ENCODE data around the gene ITM2C. TPM values are rescaled to one million over a fixed set of nuclear protein-coding genes. Genes with fewer than 3 reads are reported as not detected.

The ITM2C gene
- polyA plus RNA-seq, 1 donor (not counting 4 experiments of a cell fraction or from before 2014, with no cell fraction given), result 55.0 TPM

- dilution Hi-C loops (cut with MboI; ENCODE audit: extremely low pct_ligation_motif_present, low sequenced_read_pairs), result no loop called here
- H3K4me1 ChIP-seq (ENCODE audit: control insufficient read depth, extremely low read depth, insufficient read depth, low read length), result no peaks in the 10 kb centered on the region
- H3K9me3 ChIP-seq (ENCODE audit: control insufficient read depth, low read depth, low read length), result no peaks in the 10 kb centered on the region
- peaks cover 16% of the 10 kb centered on the region for H3K27me3 ChIP-seq (ENCODE audit: control insufficient read depth, extremely low read depth, insufficient read depth, low read length)
- no peak for DNase-seq (ENCODE audit: low read depth, low spot score)
- H3K36me3 ChIP-seq (ENCODE audit: control insufficient read depth in 2 of 2, extremely low read depth in 1 of 2, insufficient read depth in 2 of 2, low read length in 2 of 2), result no peaks in the 10 kb centered on the region
- H3K27ac ChIP-seq (ENCODE audit: control insufficient read depth, insufficient read depth, low read length), result no peak overlapping the region
- H3K79me2 ChIP-seq (ENCODE audit: control insufficient read depth, insufficient read depth, low read length), result no peaks in the 10 kb centered on the region
- H3K4me2 ChIP-seq (ENCODE audit: control insufficient read depth, extremely low read depth, insufficient read depth, low read depth, low read length), result no peak overlapping the region
- H4K20me1 ChIP-seq (ENCODE audit: control insufficient read depth, extremely low read depth, insufficient read depth, low read length), result no peaks in the 10 kb centered on the region
- no peak overlapping the region for H3K9ac ChIP-seq (ENCODE audit: control insufficient read depth, extremely low read depth, insufficient read depth, low read length)
- TF ChIP-seq EZH2 (IDR thresholded peaks at IDR 0.05; ENCODE audit: low read length) (no peak), CTCF (optimal IDR thresholded peaks at IDR 0.05 in 1 of 3, IDR thresholded peaks at IDR 0.05 in 1 of 3, conservative IDR thresholded peaks at IDR 0.05 in 1 of 3; ENCODE audit: extremely low read depth in 1 of 3, insufficient read depth in 2 of 3, low read length in 3 of 3) (no peak)
- no peak for FAIRE-seq
- no peak overlapping the region for H3K4me3 ChIP-seq (ENCODE audit: control insufficient read depth in 2 of 3, extremely low read depth in 1 of 3, insufficient read depth in 2 of 3, low read depth in 1 of 3, low read length in 3 of 3)
- H3K9me1 ChIP-seq (ENCODE audit: control insufficient read depth, extremely low read depth, insufficient read depth, low read length), result no peaks in the 10 kb centered on the region
- no peak overlapping the region for H2AFZ ChIP-seq (ENCODE audit: control insufficient read depth, low read length)
Measured at GRCh38 chr2:230889911-230890601, 25.3 kb downstream of the ITM2C start.

GRCh38 chr2:230890646-230891045, 25.9 kb downstream of the ITM2C start:
- Histone ChIP-seq H3K9ac (ENCODE audit: control insufficient read depth, extremely low read depth, insufficient read depth, low read length) (no peak overlapping the region), H3K4me1 (ENCODE audit: control insufficient read depth, extremely low read depth, insufficient read depth, low read length) (no peaks in the 10 kb centered on the region), H3K36me3 (ENCODE audit: control insufficient read depth in 2 of 2, extremely low read depth in 1 of 2, insufficient read depth in 2 of 2, low read length in 2 of 2) (no peaks in the 10 kb centered on the region), H4K20me1 (ENCODE audit: control insufficient read depth, extremely low read depth, insufficient read depth, low read length) (no peaks in the 10 kb centered on the region), H3K4me3 (ENCODE audit: control insufficient read depth in 2 of 3, extremely low read depth in 1 of 3, insufficient read depth in 2 of 3, low read depth in 1 of 3, low read length in 3 of 3) (no peak overlapping the region), H3K9me1 (ENCODE audit: control insufficient read depth, extremely low read depth, insufficient read depth, low read length) (no peaks in the 10 kb centered on the region), H3K9me3 (ENCODE audit: control insufficient read depth, low read depth, low read length) (no peaks in the 10 kb centered on the region), H3K27ac (ENCODE audit: control insufficient read depth, insufficient read depth, low read length) (no peak overlapping the region), H3K79me2 (ENCODE audit: control insufficient read depth, insufficient read depth, low read length) (no peaks in the 10 kb centered on the region), H2AFZ (ENCODE audit: control insufficient read depth, low read length) (no peak overlapping the region), H3K27me3 (ENCODE audit: control insufficient read depth, extremely low read depth, insufficient read depth, low read length) (peaks cover 16% of the 10 kb centered on the region), H3K4me2 (ENCODE audit: control insufficient read depth, extremely low read depth, insufficient read depth, low read depth, low read length) (no peak overlapping the region)
- TF ChIP-seq EZH2 (IDR thresholded peaks at IDR 0.05; ENCODE audit: low read length), result no peak
- no peak for TF ChIP-seq CTCF (optimal IDR thresholded peaks at IDR 0.05 in 1 of 3, IDR thresholded peaks at IDR 0.05 in 1 of 3, conservative IDR thresholded peaks at IDR 0.05 in 1 of 3; ENCODE audit: extremely low read depth in 1 of 3, insufficient read depth in 2 of 3, low read length in 3 of 3)
- dilution Hi-C loops (cut with MboI; ENCODE audit: extremely low pct_ligation_motif_present, low sequenced_read_pairs), result no loop called here
- DNase-seq (ENCODE audit: low read depth, low spot score) (no peak), FAIRE-seq (no peak)
